HPDE6-E6E7 (cell line): ENCODE measurements around the gene CES1.
"Not testable (repeated sequence)": the region's sequence is repeated elsewhere in the genome, so short reads cannot be mapped to it uniquely, and the experiment has no call there.

Experiments used
- DNase-seq: peaks from one replicate; pipeline ENCODE4 v3.0.0; 2011; ENCODE audit warnings: missing footprints; ENCODE audit errors: extremely low spot score

Gene CES1

DNA sequence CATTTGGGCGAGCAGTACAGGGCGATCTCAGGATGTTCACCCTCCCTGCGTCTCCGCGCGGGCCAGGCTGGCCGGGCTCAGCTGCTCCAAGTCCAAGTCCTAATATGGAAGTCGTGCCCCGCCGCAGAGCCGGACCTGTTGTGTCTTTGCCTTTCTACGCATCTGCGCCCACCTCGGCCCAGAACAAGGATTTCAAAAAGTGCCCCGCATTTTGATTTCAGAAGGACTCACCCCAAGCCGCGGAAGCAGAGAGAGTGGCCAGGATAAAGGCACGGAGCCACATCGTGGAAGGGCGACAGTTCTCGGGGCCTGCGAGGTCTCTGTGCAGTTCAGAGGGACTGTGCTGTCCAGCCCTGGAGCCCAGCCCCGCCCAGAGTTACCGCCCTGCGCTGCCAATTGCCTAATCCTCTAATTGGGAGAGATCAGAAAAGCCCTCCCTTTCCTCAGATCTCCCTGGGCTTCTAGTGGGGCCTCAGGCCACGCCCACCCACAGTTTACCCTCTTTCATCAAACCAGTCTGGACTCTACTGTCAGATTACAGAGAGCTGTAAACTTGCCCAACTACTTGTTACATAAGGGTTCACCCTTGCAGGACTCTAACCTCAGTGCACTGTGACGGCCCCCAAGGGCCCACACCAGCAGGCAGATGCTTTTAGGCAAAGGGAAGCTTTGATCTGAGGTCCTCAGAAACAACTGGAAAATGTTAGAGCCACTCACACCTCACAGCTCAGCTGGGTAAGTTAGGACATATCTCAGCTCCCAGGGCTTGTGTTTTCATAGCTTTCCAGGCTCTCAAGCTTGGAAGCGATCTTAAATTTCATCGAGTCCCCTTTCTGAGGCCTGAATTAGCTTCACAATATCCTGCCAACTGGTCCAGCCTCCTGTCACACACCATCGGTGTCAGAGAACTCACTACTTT, at the start of gene CES1:
CES1 (minus strand) TSS at position 324 of the 919 bp plus-strand sequence; CDS start at position 283, 41 bp downstream.
- no peak for DNase-seq

DNA sequence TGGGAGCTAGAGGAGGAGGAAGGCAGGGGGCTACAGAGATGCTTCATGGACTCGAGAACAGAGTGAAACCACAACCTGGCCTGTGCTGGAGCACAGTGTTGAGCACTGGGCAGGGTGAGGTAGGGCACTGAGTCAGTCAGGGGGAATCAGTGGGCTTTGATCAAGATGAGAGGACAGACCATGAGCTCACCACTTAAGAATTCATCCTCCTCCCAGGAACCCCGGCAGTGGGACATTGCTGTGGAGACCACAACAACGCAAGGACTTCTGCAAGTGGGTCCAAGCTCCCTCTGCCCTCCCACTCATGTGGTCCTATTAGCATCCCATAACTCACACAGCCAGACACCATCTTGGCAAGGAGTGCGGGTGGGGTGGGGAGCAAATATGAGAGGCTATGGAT, 44.0 kb upstream of the CES1 start:
- DNase-seq: no peak

DNA sequence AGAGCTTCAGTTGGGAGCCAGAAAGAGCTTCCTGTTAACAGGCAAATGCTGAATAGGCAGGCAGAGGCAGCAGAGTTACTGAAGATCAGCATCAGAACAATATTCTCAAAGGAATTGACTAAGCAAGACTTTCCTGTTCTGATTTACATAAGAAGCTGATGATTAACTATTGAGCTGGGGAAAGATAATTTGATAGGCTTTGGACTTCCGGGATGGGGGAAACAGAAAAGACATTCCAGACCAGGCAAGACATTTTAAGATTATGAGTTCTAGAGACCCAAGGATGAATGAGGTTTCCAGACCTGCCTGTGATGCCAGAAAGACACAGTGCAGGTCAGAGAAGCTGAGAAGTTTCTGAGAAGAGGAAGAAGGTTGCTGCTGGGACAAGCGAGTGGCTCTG, 42.4 kb upstream of the CES1 start, which contains the start of gene CES5A:
CES5A (minus strand) TSS at position 101 of the 400 bp plus-strand sequence. CDS start 152 bp downstream, outside the sequence.
- no peak for DNase-seq

- no peak for DNase-seq
Measured at GRCh38 chr16:55873122-55873521, 40.2 kb upstream of the CES1 start.

DNA sequence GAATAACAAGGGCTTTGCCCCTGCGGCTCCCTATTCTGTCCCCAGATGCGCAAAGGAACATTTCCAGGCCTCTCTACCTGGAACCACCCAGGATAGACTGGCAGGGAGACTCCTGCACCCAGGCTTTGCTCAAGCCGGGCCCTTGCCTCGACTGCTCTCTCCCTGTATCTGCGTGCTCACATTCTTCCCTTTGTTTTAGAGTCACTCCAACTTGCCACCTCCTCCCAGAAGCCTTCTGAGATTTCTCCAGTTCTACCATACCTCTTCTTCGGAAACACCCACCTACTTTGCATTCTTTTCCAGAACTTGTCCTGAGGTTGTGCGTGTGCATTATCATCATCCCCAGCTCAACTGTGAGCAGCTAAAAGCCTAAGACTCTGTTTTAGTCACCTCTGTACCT, 39.2 kb upstream of the CES1 start:
- no peak for DNase-seq

DNA sequence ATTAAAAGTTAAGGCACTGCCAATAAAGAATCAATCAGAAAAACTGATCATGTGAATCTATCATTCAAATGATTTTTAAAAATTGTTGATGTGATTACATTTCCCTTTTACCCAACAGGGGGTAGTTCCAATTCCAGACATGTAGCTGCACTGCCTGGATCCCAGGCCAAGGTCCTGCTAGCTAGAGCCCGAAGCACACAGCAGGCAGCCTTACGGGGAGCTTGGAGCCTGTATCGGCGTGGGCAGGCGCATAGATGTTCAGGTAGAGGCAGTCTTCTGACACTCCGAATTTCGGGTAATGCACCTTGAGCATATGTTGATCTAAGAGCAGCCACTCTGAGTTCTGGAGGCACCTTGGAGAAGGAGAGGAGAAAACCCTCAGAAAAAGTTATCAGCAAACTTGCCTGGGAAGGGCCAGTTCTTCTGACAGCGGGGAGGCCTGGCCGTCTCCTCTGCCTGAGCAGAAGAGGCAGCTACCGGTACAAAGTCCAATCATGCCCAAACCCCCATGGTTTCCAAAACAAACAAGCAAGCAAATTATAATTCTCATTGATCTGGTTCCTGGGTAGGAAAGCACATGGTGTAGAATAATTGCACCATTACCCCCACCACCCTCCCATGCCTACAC, 38.6 kb upstream of the CES1 start:
- DNase-seq: no peak

DNA sequence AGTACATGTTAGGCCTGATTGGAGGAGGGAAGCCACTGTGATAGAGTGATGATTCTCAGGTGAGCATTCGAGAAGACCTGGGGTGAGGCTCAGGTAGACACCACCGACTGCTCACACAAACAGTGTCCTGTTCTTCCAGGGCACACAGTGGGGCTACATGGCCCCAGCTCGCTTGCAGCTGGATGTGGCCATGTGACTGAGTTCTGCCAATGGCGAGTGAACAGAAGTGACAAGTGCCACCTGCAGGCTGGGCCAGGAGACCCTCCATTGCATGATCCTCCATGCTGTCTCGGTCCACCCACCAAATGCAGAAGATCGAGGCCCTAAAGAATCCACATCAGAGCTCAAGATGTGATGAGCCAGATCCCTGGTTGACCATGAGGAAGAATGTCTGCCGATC, 36.1 kb upstream of the CES1 start:
- no peak for DNase-seq

DNA sequence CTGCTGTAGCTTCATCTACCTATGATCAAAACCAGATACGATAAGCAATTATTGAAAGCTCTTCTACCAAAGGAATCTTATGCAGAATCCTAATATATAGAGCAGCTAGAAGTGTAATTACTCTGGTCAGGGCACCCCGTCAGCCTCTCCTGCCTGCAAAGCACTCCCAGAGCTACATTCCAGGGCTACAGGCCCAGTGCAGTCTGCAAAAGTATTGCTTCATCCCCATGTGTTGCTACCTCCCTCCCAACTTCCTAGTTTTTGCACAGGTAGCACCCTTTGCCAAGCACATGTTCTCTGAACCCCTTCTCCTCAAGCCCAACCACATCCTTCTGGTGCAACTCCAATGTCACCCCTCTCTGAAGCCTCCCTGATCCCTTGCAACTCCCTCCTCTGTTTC, 35.2 kb upstream of the CES1 start:
- DNase-seq: no peak

DNA sequence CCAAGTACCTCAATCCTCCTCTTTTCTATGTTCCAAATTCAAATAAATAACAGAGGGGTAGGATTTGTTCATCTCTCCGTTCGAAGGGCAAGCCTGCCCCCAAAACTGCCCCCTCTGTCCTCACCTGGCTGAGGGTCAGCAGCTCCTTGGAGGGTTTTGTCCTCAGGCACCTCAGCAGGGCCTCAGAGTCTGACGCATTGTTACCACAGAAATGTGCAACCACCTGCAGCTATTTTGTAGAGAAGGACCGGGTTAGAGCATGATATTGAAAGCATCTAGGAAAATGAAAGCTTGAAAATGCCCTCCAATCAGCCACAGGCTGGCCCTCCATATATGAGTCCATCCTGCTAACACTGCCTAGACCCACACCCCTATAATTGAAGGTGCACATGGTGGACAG, 28.4 kb upstream of the CES1 start:
- no peak for DNase-seq

GRCh38 chr16:55857650-55858049, 24.8 kb upstream of the CES1 start:
- not testable (repeated sequence) for DNase-seq

DNA sequence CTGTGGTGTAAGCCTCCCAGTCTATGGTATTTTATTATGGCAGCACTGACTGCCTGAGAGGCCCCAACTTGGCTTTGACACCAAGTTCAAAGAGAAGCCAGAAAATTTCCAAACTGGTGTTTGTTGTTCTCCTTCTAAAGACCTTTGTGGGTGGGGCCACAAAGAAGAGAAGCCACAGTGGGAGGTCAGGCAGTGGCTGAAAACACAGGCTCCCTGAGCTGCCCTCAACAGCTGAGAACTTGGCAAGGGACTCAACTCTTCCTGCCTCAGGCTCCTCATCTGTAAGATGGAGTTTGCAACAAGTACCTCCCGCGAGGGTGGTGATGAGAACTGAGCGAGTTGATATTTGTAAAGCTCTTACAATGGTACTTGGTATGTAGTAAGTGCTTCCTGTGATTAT, 24.1 kb upstream of the CES1 start:
- DNase-seq: no peak

- DNase-seq: no peak
Measured at GRCh38 chr16:55853114-55853513, 20.2 kb upstream of the CES1 start.

DNA sequence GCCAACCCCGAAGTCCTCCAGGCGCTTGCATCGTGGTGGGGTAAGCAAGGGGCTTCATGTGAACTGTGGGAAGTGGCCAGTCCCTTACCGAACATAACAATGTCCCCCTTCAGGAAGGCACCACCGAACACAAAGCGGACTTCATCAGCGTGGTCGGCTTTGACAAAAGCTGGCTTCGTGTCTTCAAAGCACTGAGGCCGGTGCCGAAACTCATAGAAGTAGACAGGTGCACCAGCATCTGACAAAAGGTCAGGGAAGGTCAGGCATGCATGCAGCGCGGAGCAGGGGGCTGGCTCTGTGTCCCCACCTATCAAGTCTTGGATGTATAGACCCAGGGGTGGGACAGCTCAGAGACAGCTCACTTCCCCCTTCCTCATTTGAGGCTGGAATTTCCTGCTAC, 16.6 kb upstream of the CES1 start:
- DNase-seq: no peak

DNA sequence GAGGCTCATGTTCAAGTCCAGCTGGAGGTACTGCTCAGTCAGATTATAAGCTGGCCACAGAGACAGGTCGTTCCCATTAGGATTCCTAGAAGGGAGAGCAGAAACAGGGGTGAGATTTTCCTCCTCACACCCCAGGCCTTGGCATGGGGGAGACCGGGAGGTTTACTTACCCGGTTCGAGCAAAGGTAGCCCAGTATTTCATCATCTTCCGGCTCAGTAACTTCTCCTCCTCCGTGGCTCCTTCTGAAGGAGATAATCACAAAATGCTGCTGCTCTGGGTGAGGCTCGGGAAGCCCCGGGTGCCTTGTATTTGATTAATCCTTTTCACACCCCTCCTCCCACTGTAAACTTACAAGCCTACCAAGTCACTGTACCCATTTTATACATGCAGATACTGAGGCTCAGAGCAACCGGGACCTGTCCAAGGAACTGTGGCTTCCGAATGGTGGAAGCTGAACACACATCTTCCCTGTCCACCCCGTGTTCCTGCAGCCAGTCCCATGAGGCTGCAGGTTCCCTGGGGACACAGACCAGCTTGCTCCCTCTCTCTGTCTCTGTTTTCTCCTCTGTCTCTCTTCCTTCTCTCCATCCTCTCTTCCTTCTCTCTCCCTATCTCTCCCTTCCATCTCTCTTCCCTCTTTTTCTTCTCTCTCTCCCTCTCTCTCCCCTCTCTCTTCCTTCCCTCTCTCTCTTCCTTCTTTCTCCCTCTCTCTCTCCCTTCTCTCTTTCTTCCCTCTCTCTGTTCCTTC, 13.9 kb upstream of the CES1 start:
- DNase-seq: no peak

DNA sequence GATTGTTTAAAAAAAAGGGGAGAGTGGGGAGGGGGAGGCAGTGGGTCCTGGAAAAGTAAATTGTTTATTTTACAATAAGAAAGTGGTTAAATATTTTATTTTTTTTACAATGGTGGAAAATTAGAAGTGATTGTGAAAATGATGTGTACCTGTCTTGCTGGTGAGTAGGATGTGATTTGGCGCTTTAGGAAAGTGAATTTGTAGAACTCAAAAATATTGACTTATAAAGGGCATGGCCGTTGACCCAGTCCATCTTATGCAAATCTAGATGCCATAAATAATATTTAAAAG, 10.2 kb upstream of the CES1 start:
- no peak for DNase-seq

GRCh38 chr16:55842369-55843104, 9.6 kb upstream of the CES1 start:
- peak; percentile 34 for DNase-seq

GRCh38 chr16:55839115-55839514, 6.2 kb upstream of the CES1 start:
- no peak for DNase-seq

DNA sequence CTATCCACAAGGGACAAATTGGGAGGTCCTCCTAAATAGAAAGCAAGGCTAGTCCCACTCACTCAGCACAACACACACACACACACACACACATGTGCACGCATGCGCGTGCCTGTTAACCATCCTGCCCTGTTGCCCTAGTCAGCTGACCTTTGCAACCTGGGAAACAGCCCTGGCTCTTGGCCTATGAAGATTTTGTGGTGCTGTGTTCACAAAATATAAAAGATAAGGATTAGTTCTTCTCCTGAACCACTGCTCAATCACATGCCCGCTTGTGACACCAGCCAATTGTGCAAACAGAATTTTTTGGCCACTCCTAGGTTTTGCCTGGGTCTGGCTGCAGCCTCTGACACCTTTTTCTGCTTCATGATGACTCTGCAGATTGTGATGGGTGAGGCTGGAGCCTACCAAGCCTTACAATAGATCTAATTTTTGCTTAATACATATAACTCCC, 3.3 kb upstream of the CES1 start:
- no peak for DNase-seq

- DNase-seq: no peak
Measured at GRCh38 chr16:55835581-55835980, 2.7 kb upstream of the CES1 start.

DNA sequence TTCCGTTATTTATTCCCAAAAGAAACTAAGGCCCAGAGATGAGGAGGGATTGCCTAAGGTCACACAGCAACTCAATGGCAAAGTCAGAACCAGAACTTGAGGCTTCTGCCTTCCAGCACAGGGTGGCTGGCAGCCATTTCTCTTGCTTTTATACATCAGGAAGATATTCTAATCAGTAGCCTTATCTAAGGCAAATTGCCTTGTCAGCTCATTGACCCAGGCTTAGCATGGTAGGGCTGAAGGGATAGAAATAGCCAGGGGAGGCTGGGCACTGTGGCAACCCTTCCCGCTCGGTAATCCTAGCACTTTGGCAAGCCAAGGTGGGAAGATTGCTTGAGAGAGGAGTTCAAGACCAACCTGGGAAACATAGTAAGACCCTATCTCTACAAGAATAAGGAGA, 2.3 kb upstream of the CES1 start:
- DNase-seq: not testable (repeated sequence)

DNA sequence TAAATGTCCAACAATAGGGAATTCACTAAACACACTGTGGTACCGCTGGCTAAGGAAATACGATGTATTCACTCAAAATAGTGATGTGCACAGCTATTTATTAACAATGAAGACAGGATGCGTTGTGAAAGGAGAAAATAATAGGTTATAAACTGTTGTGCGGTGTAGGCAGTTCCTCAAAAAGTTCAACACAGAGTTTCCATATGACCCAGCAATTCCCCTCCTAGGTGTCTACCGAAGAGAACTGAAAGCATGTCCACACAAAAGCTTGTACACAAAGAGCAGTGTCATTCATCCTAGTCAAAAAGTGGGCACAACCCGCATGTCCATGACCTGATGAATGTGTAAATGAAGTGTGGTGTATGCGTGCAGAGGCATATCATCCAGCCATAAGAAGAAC, 1.2 kb upstream of the CES1 start:
- DNase-seq: no peak

GRCh38 chr16:55832425-55832772, 497 bp downstream of the CES1 start:
- DNase-seq: no peak
